HCT116 (cell line): ENCODE results near the gene SLC6A8. TPM values are rescaled to one million over a fixed set of nuclear protein-coding genes. Genes with fewer than 3 reads are reported as not detected.

Experiments
- ATAC-seq: fragments of 200-7000 bp; cut with Tn5 transposase; 2 replicates; pipeline ENCODE4 v1.9.1; 2020; ENCODE audit warnings: mild to moderate bottlenecking, moderate library complexity
- BruUV-seq: library from RNA; stranded (reverse); fragments of 400-500 nt; replicated peaks from 2 replicates; lab custom pipeline; 2021; lab: Mats Ljungman, UMichigan
- CTCF ChIA-PET: fragments of 300-600 bp; sonication (Branson Sonifier 250); formaldehyde crosslinking; loops from one replicate; lab custom pipeline; 2021; ENCODE audit warnings: antibody characterized with exemption; lab: Charles Lee
- POLR2A ChIA-PET: fragments of 300-600, 350-600 bp; sonication (Branson Sonifier 250); formaldehyde crosslinking; loops from one replicate; lab custom pipeline; 2021; ENCODE audit warnings: antibody characterized with exemption; lab: Charles Lee
- RAD21 ChIA-PET, 2 experiments: fragments of 300-600 bp; sonication (Branson Sonifier 250); formaldehyde crosslinking; loops; one replicate each; lab custom pipeline; 2023; ENCODE audit warnings: low total read pairs in 2 of 2; ENCODE audit not compliant: uncharacterized antibody in 2 of 2, unreplicated experiment in 2 of 2, low non-redundant PET in 1 of 2; lab: Charles Lee
- DNase-seq: peaks from one replicate; pipeline ENCODE4 v3.0.0-alpha.2; 2010; ENCODE audit warnings: low read depth, low spot score
- H2AFZ ChIP-seq: fragments of 200-600 bp; shearing (Covaris generic), sonication (generic); 2 replicates; pipeline ENCODE4 v1.6.1; 2017; ENCODE audit warnings: low read depth, mixed run types, mixed read lengths, antibody characterized with exemption, low read length; ENCODE audit not compliant: poor library complexity, severe bottlenecking
- H3K27ac ChIP-seq: 2 replicates; pipeline ENCODE4 v1.5.1; 2012; ENCODE audit warnings: low read depth, low read length
- H3K27me3 ChIP-seq: fragments of 200-600 bp; sonication (generic); 2 replicates; pipeline ENCODE4 v1.6.1; 2016; ENCODE audit warnings: mixed run types, low read length, mixed read lengths; ENCODE audit not compliant: insufficient read depth
- H3K36me3 ChIP-seq, 2 experiments: fragments of 200-500 bp in 1 of 2; fragments of 200-600 bp in 1 of 2; sonication (Bioruptor generic) in 1 of 2; sonication (generic) in 1 of 2; 2 replicates each; pipeline versions ENCODE4 v1.5.1 to v1.6.1; 2014 to 2016; ENCODE audit warnings: low read length in 2 of 2, inconsistent platforms in 1 of 2, mixed read lengths in 1 of 2, mixed run types in 1 of 2; ENCODE audit not compliant: insufficient read depth in 2 of 2, control insufficient read depth in 1 of 2
- H3K4me1 ChIP-seq, 2 experiments: fragments of 200-600 bp in 1 of 2; sonication (generic) in 1 of 2; 2 replicates each; pipeline versions ENCODE4 v1.5.1 to v1.6.1; 2012 to 2017; ENCODE audit warnings: low read length in 2 of 2, inconsistent platforms in 1 of 2, mild to moderate bottlenecking in 1 of 2, mixed read lengths in 1 of 2, mixed run types in 1 of 2, moderate library complexity in 1 of 2; ENCODE audit not compliant: insufficient read depth in 2 of 2, control insufficient read depth in 1 of 2
- H3K4me2 ChIP-seq: fragments of 200-600 bp; sonication (generic); 2 replicates; pipeline ENCODE4 v1.6.1; 2017; ENCODE audit warnings: mixed run types, low read length, mixed read lengths
- H3K4me3 ChIP-seq, 2 experiments: fragments of 200-600 bp in 1 of 2; sonication (generic) in 1 of 2; replicated peaks in 1 of 2; 2 replicates each; pipeline ENCODE4 v1.5.1; 2011 to 2016; ENCODE audit warnings: low read length in 2 of 2, control low read depth in 1 of 2, low read depth in 1 of 2, mild to moderate bottlenecking in 1 of 2, mixed read lengths in 1 of 2, mixed run types in 1 of 2
- H3K79me2 ChIP-seq: fragments of 200-600 bp; sonication (generic); 2 replicates; pipeline ENCODE4 v1.6.1; 2017; ENCODE audit warnings: mild to moderate bottlenecking, mixed run types, low read length, moderate library complexity, mixed read lengths; ENCODE audit not compliant: insufficient read depth
- H3K9ac ChIP-seq: fragments of 200-600 bp; sonication (generic); 2 replicates; pipeline ENCODE4 v1.6.1; 2016; ENCODE audit warnings: low read length, mixed read lengths
- H3K9me2 ChIP-seq: fragments of 200-600 bp; sonication (generic), shearing (Covaris generic); 2 replicates; pipeline ENCODE4 v1.6.1; 2017; ENCODE audit warnings: mixed run types, mild to moderate bottlenecking, moderate library complexity; ENCODE audit not compliant: insufficient read depth
- H3K9me3 ChIP-seq, 2 experiments: fragments of 200-500 bp in 1 of 2; fragments of 200-600 bp in 1 of 2; sonication (Bioruptor generic) in 1 of 2; sonication (generic) in 1 of 2; 2 replicates each; pipeline ENCODE4 v1.6.1; 2014 to 2017; ENCODE audit warnings: low read length in 2 of 2, mixed read lengths in 2 of 2, inconsistent platforms in 1 of 2, low read depth in 1 of 2, mild to moderate bottlenecking in 1 of 2, mixed run types in 1 of 2, moderate library complexity in 1 of 2; ENCODE audit not compliant: control insufficient read depth in 1 of 2, insufficient read depth in 1 of 2
- H4K20me1 ChIP-seq: fragments of 200-600 bp; sonication (generic), shearing (Covaris generic); 2 replicates; pipeline ENCODE4 v1.6.1; 2017; ENCODE audit warnings: mixed run types, mild to moderate bottlenecking, moderate library complexity; ENCODE audit not compliant: insufficient read depth
- CTCF ChIP-seq, 3 experiments: fragments of 200-600 bp in 1 of 3; sonication (generic) in 1 of 3; IDR thresholded peaks in 2 of 3; conservative IDR thresholded peaks in 1 of 3; 2 replicates each; pipeline ENCODE4 v1.5.1; 2012 to 2017; ENCODE audit warnings: low read depth in 2 of 3, low read length in 2 of 3, antibody characterized with exemption in 1 of 3, borderline replicate concordance in 1 of 3, control low read depth in 1 of 3, mild to moderate bottlenecking in 1 of 3, mixed read lengths in 1 of 3, mixed run types in 1 of 3, moderate library complexity in 1 of 3; ENCODE audit not compliant: insufficient read depth in 1 of 3
- EGR1 ChIP-seq: IDR thresholded peaks from 2 replicates; pipeline ENCODE4 v1.6.1; 2012; ENCODE audit warnings: low read depth
- FOSL1 ChIP-seq: IDR thresholded peaks from 2 replicates; pipeline ENCODE4 v1.6.1; 2012; ENCODE audit warnings: low read depth
- JUND ChIP-seq: IDR thresholded peaks from 2 replicates; pipeline ENCODE4 v1.6.1; 2012
- MAX ChIP-seq: IDR thresholded peaks from 2 replicates; pipeline ENCODE4 v1.6.1; 2012
- REST ChIP-seq: IDR thresholded peaks from 2 replicates; pipeline ENCODE4 v1.6.1; 2012; ENCODE audit warnings: low read depth
- SIN3A ChIP-seq: IDR thresholded peaks from 2 replicates; pipeline ENCODE4 v1.6.1; 2012; ENCODE audit warnings: low read depth
- SP1 ChIP-seq: IDR thresholded peaks from 2 replicates; pipeline ENCODE4 v1.6.1; 2012; ENCODE audit warnings: low read depth
- YY1 ChIP-seq: IDR thresholded peaks from 2 replicates; pipeline ENCODE4 v1.6.1; 2011; ENCODE audit warnings: low read length, low read depth, moderate library complexity, mild to moderate bottlenecking; ENCODE audit not compliant: insufficient replicate concordance; ENCODE audit errors: extremely low read depth
- ZFX ChIP-seq: fragments of 450-650 bp; IDR thresholded peaks from 2 replicates; pipeline ENCODE4 v1.6.1; 2017
- ZNF274 ChIP-seq: fragments of 200-500 bp; sonication (Bioruptor generic); IDR thresholded peaks from 2 replicates; pipeline ENCODE4 v1.6.1; 2014; ENCODE audit warnings: mild to moderate bottlenecking, low read depth, low read length, inconsistent platforms
- intact Hi-C: fragments of 100-400 bp; cut with micrococcal nuclease; formaldehyde crosslinking; loops from 2 replicates; pipeline ENCODE4 v1.10.0; 2022
- total RNA-seq: library from RNA; stranded (reverse); gene quantifications from one replicate; pipeline ENCODE4 v1.2.1, GENCODE V29; 2021; ENCODE audit not compliant: unreplicated experiment

The SLC6A8 gene
- total RNA-seq, 1 experiment from 2014 or later = 101 TPM

- POLR2A ChIA-PET = no interaction called here
- BruUV-seq = no TSS peak
- no peak for ATAC-seq
- TF ChIP-seq SIN3A (no peak), ZNF274 (no peak), CTCF (IDR thresholded peaks at IDR 0.05 in 2 of 3, conservative IDR thresholded peaks at IDR 0.05 in 1 of 3; ENCODE audit: borderline replicate concordance in 1 of 3, insufficient read depth in 1 of 3, low read depth in 2 of 3, low read length in 2 of 3) (no peak), FOSL1 (no peak), YY1 (no peak), REST (no peak), MAX (no peak), EGR1 (no peak), JUND (no peak), ZFX (no peak), SP1 (no peak)
- TF ChIP-seq, all 23 proteins: peak for 0
- CTCF ChIA-PET = interaction anchor here (1.0 kb wide), 1 partner anchor 9 kb away, joined by 3 read pairs; no protein-coding TSS in a partner anchor
- RAD21 ChIA-PET = no interaction called here
- H3K4me3 ChIP-seq = no peak overlapping the region
- intact Hi-C loops = no loop called here
- no peaks in the 10 kb centered on the region for H3K27me3 ChIP-seq
- no peaks in the 10 kb centered on the region for H4K20me1 ChIP-seq
- no peak overlapping the region for H3K9ac ChIP-seq
- no peak overlapping the region for H3K4me2 ChIP-seq
- no peak for DNase-seq
- no peaks in the 10 kb centered on the region for H3K9me3 ChIP-seq
- H3K36me3 ChIP-seq = no peaks in the 10 kb centered on the region
- no peak overlapping the region for H2AFZ ChIP-seq
- H3K9me2 ChIP-seq = no peaks in the 10 kb centered on the region
- H3K4me1 ChIP-seq = peaks cover 3 to 7% of the 10 kb centered on the region in 2 experiments; a peak in 1 of 4 replicates
- H3K79me2 ChIP-seq = no peaks in the 10 kb centered on the region
- no peak overlapping the region for H3K27ac ChIP-seq
Observed at GRCh38 chrX:153640736-153641575, 46.8 kb upstream of the SLC6A8 start.
